Activated naive CD8-positive, alpha-beta T cell treated with anti-CD3 and anti-CD28 coated beads, Interleukin-2, amount 50 U/mL, for 24 hours (primary cell): ENCODE results near the gene C17orf75.

Experiments
- ATAC-seq: fragments of 150-1000 bp; cut with Tn5 transposase; one replicate; pipeline ENCODE4 v1.10.0; 2021
- DNase-seq: peaks from one replicate; pipeline ENCODE4 v3.0.0; 2021
- H3K27ac Mint-ChIP-seq: one replicate; pipeline ENCODE4 v1.8.0; 2021; ENCODE audit warnings: mild to moderate bottlenecking, mixed read lengths
- H3K27me3 Mint-ChIP-seq: one replicate; pipeline ENCODE4 v1.8.0; 2021; ENCODE audit warnings: mixed read lengths
- H3K36me3 Mint-ChIP-seq: one replicate; pipeline ENCODE4 v1.8.0; 2021; ENCODE audit warnings: low read depth, mixed read lengths
- H3K4me1 Mint-ChIP-seq: one replicate; pipeline ENCODE4 v1.8.0; 2021; ENCODE audit warnings: mixed read lengths
- H3K4me3 Mint-ChIP-seq: one replicate; pipeline ENCODE4 v1.8.0; 2021; ENCODE audit warnings: mild to moderate bottlenecking, moderate library complexity, mixed read lengths
- H3K9me3 Mint-ChIP-seq: one replicate; pipeline ENCODE4 v1.8.0; 2021; ENCODE audit warnings: mixed read lengths

Gene C17orf75

DNA sequence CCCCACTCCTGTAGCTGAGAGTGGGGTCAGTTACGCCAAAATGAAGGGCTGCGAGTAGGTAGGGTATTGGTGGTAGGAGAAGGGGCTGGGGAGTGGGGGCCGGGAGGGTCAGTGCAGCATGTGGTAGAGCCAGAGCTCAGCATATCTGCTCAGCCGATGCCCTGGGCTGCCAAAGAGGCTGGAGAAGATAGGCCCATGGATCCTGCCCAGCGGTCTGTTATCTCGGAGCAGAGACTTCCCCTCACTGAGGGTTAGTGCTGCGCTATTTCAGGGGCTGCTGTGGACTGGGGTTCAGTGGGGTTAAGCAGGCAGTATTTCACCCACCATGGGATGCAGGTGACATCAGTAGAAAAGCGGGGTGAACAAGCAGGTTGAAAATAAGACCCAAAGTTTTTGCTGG lies 56.7 kb downstream of the C17orf75 start:
- ATAC-seq (no peak), DNase-seq (no peak)
- H3K4me3 Mint-ChIP-seq, result no peak overlapping the region
- no peak overlapping the region for H3K27ac Mint-ChIP-seq
- peaks cover 9% of the 10 kb centered on the region for H3K27me3 Mint-ChIP-seq
- no peaks in the 10 kb centered on the region for H3K36me3 Mint-ChIP-seq
- no peaks in the 10 kb centered on the region for H3K9me3 Mint-ChIP-seq
- H3K4me1 Mint-ChIP-seq, result no peaks in the 10 kb centered on the region

DNA sequence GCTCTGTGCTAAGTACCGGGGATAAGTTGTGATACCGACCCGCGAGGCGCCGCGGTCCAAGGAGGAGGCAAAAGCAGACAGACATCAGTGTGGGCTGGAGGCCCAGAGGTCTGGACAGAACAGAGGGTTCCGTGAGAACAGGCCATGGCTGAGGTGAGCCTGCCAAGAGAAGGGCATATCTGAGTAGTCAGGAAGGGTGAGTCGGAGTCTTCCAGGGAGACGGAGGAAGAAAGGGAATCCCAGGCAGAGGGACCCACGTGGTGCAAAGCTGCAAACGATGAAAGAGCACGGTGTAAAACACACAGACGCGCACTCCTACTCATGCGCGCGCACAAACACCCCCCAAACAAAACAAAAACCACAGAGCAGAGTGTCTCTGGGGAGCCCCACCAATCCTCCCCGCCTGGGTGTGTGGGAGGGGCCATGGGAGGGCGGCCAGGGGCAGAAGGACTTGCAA lies 58.2 kb downstream of the C17orf75 start:
- no peak for ATAC-seq
- Mint-ChIP-seq H3K27me3 (peaks cover 9% of the 10 kb centered on the region), H3K4me3 (no peak overlapping the region), H3K36me3 (no peaks in the 10 kb centered on the region), H3K27ac (no peak overlapping the region), H3K9me3 (no peaks in the 10 kb centered on the region), H3K4me1 (no peaks in the 10 kb centered on the region)
- DNase-seq, result no peak

DNA sequence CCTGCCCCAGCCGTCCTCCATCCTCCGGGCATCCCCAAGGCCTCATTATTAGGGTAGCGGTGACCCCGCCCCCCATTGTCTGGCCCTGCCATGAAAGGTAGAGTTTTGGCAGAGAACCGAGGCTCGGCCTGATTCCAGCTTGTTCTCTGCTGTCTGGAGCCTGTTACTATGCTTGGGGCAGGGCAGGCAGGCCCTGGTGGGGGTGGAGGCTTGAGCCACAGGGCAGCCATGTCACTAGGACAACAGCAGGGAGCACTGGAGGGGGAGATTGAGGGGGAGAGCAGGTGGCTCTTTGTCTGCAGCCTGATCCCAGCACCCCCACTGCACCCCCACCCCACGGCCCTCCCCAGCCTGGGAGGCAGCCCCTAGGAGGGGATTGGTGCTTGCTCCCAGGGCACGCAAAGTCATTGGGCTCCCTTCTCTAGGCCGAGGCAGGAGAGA lies 60.9 kb downstream of the C17orf75 start:
- Mint-ChIP-seq H3K9me3 (no peaks in the 10 kb centered on the region), H3K27ac (no peak overlapping the region), H3K36me3 (no peaks in the 10 kb centered on the region), H3K4me3 (no peak overlapping the region), H3K27me3 (peaks cover 9% of the 10 kb centered on the region), H3K4me1 (peaks cover under 1% of the 10 kb centered on the region)
- ATAC-seq, result no peak
- no peak for DNase-seq

DNA sequence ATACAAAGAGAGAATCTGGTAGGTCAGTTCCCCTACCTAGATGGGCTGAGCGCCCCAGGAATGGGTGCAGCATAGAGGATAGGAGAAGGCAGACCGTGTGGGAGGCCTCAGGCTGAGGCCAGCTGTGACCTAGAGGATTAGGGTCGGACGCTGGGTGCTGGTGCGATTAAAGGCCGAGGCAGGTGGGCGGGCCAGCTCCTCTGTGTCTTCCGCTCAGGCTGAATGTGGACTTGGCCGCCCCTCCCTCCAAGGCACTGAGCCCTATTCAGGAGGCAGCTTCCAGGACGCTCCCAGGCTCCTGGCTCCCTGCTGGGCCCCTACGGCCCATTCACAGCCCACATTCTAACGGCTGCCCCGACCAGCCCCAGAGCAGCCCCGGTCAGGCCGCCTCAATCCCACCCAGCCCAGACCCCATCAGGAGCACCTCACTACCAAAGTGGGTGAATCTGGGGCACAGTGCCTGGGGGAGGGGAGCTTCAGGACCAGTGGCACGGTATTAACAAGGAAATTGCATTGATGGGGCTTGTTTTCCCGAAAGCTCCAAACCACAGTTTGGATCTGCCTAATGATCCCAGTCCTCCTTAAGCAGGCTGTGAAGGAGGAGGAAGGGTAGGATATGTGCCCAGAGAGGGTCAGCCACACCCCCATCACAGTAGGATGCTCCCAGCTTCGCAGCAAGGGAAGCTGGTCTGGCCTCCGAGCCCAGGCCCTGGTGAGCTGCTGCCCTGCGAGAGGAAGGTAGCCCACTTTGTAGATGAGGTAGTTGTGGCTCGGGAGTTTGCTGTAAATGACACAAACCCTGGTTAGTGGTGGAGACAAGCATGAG lies 61.9 kb downstream of the C17orf75 start:
- Mint-ChIP-seq H3K27me3 (peaks cover 9% of the 10 kb centered on the region), H3K36me3 (no peaks in the 10 kb centered on the region), H3K9me3 (no peaks in the 10 kb centered on the region), H3K27ac (no peak overlapping the region), H3K4me3 (no peak overlapping the region), H3K4me1 (peaks cover 2% of the 10 kb centered on the region)
- no peak for DNase-seq
- ATAC-seq, result no peak

DNA sequence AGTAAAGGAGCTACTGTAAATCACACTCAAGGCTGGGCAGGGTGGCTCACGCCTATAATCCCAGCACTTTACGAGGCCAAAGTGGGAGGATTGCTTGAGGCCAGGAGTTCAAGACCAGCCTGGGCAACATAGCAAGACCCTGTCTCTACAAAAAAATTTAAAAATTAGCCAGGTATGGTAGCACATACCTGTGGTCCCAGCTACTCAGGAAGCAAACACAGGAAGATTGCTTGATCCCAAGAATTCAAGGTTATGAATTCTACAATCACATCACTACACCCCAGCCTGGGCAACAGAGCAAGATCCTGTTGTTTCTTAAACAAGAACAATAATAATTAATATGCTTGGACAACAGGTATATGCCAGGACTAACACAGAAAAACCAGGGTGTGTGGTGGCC lies 63.2 kb downstream of the C17orf75 start:
- Mint-ChIP-seq H3K9me3 (no peaks in the 10 kb centered on the region), H3K27me3 (peaks cover 13% of the 10 kb centered on the region), H3K4me3 (no peak overlapping the region), H3K27ac (no peak overlapping the region), H3K36me3 (no peaks in the 10 kb centered on the region), H3K4me1 (peaks cover 2% of the 10 kb centered on the region)
- ATAC-seq (no peak), DNase-seq (no peak)
